HG03565 (cell line): ENCODE results near the gene ACAT2.
A peak's percentile ranks its signal among the peaks of the same experiment; 100 is the strongest.
"Not testable (repeated sequence)": the region's sequence is repeated elsewhere in the genome, so short reads cannot be mapped to it uniquely, and the experiment has no call there.

ENCODE experiments used
- ATAC-seq: cut with Tn5 transposase; IDR thresholded peaks from one replicate; pipeline ENCODE4 v1.9.1; 2021; ENCODE audit warnings: mild to moderate bottlenecking, moderate library complexity; ENCODE audit not compliant: unreplicated experiment

The ACAT2 gene

DNA sequence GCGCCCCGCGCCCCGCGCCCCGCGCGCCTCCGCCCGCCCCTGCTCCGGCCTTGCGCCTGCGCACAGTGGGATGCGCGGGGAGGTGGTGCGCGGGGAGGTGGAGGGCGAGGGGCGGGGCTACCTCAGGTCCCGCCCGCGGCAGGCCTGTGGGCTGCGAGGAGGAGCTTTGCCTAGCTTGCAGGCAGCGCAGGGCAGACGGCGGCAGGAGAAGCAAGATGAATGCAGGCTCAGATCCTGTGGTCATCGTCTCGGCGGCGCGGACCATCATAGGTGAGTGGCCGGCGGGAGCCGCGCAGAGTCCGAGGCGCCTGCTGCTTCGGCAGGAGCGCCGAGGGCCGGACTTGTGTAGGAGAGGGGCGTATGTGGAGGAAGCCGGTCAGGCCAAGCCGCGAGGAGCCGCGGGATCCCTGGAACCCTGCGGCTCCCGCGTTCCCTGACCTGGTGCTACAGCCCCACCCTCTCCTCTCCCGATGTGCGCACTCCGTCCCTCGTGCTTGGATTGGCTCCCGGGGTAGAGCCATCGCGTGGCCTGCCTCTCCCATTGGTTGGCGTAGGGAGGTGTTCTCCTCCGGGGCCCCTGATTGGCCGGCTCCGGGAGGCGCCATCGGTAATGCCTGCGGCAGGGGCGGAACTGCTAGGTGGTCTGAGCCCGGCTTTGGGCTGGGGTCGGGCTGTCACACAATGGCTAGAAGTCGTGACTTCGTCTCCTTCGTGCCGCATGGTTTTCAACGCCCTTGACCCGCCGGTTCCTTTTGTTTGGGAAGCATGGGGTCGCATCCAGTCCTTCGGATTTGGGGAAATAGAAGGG, at the start of gene ACAT2:
Gene ACAT2 (plus strand): TSS at position 173 of the 808 bp plus-strand sequence. CDS start 43 bp downstream, at position 216.
- ATAC-seq, result peak; percentile 94

- ATAC-seq, result not testable (repeated sequence)
These were observed 49.5 kb upstream of the ACAT2 start for GRCh38 chr6:159712389-159712788.

DNA sequence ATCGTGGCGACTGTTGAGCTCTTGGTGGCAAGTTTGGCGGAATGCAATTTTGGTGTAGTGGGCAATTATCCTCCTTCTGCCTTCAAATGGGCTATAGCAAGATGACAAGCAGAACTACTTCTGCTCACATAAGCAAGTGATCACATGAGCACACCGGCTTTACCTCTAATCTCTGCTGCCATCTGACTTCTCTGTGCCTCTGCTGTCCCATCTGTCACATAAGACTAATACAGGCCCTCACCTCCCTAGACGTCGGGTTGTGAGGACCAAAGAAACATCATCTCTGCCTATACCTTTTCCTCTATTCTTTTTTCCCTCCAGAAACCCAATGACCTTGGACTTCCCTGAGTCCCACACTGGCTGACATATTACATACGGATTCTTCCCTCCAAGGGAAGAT, 47.9 kb upstream of the ACAT2 start:
- ATAC-seq, result no peak

GRCh38 chr6:159714404-159714803, 47.4 kb upstream of the ACAT2 start:
- no peak for ATAC-seq

DNA sequence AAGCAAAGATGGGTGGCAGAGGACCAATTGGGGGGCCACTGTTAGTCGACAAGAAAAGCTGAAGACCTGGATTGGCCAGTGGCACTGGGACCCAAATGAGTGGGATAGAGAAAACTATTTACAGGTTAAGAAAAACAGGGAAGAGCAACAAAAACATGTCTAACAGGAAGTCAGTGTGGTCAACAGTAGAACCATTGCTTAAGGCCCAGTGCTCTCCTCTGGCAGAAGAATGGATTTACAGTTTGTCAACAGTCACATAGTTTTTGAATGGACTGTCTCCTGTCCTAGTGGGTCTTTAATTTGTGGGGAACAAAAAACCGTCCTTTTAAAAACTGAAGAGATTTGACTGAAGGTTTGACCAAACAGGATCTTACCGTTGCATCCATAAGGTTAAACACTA, 46.7 kb upstream of the ACAT2 start:
- no peak for ATAC-seq

DNA sequence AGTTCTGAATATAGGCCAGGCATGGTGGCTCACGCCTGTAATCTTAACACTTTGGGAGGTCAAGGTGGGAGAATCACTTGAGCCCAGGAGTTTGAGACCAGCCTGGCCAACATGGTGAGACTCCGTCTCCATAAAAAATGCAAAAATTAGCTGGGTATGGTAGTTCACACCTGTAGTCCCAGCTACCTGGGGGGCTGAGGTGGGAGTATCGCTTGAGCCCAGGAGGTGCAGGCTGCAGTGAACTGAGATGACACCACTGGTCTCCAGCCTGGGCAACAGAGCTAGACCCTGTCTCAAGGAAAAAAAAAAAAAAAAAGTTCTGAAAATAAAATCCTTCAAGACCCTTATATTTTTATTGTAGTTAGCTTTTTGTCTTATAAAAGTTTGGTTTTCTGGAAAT, 46.2 kb upstream of the ACAT2 start:
- no peak for ATAC-seq

DNA sequence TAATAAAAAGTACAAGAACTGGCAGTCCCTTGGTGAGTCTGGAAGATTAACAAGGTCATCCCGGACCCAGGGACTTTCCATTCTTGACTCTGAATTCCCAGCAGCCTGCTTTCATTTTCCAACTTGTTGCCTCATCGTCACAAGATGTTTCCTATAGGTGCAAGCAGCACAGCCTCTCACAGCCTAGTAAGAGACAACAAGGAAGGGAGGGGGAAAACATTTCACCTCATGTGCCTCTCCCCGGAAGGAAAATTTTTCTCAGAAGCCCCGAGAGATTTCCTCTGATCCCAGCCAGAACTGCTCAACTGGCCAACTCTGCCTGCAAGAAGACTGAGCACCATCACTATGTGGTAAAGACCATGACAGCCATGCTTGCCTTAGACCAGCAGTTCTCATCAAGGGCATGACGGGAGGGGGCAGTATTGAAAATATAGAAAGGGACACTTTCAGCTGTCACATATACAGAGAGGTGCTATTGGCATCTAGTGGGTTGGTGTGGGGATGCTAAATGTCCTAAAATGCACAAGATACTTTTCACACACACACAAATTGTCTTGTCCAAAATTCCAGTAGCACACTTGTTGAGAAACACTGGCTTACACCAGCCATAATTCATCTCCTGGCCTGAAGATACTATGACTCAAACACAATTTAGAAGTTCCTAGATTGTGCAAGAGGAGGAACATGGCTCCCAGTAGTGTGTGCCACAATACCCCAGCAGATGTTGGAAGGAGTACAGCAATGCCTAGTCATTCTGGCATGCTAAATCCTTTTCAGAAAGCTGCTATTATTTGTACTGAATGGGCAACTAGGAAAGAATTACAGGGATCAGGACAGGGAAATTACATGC, 45.4 kb upstream of the ACAT2 start:
- no peak for ATAC-seq

DNA sequence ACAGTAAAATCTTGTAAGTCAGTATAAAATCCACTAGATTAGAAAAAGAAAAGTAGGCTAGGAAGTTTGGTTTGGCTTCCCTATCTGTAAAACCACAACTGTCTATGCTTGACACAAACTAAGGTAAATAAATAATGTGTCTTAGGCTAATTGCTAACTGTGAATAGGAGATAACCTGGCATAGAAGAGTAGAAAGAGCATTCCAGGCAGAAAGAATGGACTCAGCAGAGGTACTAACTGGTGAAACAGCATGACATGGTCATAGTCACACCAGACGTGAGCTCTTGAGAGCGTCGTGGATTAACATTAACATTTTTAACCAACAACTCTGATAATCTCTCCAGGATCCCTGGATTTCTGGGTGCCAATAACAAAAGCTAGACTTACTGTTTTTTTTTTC, 43.2 kb upstream of the ACAT2 start:
- ATAC-seq, result no peak

DNA sequence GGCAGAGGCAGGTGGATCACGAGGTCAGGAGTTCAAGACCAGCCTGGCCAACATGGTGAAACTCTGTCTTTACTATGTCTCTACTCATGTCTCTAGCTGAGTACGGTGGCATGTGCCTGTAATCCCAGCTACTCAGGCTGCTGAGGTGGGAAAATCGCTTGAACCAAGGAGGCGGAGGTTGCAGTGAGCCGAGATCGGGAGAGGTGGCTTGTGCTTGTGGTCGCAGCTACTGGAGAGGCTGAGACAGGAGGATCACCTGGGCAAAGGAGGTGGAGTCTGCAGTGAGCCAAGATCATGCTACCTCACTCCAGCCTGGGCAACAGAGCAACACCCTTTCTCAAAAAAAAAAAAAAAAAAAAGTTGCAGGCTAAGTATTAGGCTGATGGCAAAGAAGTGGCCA, 42.6 kb upstream of the ACAT2 start:
- no peak for ATAC-seq

DNA sequence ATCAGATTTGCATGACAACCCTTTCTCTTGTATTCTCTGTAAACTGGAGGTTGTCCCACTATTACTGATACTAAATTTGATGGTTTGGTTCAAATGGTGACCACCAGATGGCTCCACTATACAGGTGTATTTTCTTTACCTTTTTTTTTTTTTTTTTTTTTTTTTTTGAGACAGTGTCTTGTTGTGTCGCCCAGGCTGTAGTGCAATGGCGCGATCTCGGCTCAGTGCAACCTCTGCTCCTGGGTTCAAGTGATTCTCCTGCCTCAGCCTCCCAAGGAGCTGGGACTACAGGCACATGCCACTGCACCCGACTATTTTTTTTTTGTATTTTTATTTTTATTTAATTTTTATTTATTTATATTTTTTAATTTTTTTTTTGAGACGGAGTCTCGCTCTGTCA, 41.1 kb upstream of the ACAT2 start:
- no peak for ATAC-seq

- not testable (repeated sequence) for ATAC-seq
These were observed 39.9 kb upstream of the ACAT2 start for GRCh38 chr6:159721981-159722380.

DNA sequence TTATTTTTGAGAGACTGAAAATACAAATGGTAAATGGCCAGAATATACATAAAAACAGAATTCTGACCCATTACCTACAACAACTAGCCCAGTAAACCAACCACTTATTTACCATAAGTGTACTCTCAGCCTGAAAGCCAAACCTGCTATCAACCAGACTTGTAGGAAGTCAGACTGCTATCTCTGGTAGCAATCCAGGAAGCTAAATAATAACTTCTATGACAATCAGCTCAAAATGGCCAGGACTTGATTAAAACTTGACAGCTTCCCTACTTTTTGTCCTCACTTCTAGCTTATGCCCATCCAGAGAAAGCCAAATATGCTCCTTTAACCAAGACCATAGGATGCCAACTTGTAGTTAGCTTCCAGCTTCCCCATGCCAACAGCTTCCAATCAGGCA, 39.2 kb upstream of the ACAT2 start:
- ATAC-seq, result no peak

DNA sequence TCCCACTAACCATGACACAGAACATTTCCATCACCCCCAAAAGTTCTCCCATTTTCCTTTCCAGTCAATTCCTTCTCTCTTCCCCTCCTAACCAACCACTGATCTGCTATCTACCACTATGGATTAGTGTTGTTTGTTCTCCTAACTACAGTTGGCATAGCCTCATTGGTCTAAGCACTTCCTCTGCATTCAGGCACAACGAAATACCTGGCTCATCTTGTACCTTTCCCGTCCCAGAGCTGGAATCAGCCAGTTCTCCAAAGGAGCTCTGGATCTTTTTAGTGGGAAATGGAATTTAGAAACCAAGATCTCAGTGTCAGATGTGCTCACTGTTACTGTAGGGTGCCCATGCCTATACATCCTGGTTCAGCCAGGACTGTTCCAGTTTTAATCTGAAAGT, 38.6 kb upstream of the ACAT2 start:
- ATAC-seq, result no peak

- no peak for ATAC-seq
These were observed 37.1 kb upstream of the ACAT2 start for GRCh38 chr6:159724778-159725177.

DNA sequence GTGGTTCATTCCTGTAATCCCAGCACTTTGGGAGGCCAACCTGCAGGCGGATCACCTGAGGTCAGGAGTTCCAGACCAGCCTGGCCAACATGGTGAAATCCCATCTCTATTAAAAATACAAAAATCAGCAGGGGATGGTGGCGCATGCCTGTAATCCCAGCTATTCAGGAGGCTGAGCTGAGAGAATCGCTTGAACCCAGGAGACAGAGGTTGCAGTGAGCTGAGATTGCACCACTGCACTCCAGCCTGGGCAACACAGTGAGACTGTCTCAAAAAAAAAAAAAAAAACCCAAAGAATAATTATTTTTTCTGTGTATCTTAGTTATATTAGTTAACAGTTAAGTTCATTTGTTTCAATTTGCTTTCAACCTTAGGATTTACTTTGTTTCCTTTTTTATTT, 36.6 kb upstream of the ACAT2 start:
- not testable (repeated sequence) for ATAC-seq

DNA sequence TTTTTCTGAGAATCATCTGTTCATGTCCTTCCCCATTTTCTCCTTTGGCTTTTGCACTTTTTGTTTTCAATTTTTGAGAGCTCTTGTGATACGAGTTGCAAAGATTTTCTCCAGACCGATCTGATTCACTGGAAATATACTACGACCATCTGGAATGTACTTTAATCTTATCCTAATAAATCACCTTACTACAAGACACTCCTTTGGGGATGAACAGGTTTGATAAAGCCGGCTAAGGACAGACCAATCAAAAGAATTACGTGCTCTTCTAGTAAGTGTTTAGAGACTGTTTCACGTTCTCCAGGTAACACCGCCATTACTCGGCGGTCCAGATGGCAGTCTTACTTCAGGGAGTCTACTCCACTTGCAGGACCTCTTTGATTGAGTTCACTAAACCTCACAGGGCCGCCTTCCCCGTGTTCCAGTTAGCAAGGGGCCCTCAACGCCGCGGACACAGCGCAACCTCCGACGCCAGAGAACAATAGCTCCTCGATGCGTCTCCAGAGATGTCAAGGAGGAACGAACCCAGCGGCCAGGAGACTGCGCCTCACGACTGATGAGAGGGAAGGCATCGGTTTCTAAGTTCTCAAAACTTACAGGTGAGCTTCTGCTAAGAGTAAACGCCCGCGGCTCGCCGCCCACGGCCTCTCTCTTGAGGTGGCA, 35.5 kb upstream of the ACAT2 start:
- ATAC-seq, result peak; percentile 14

GRCh38 chr6:159726918-159727716, 34.7 kb upstream of the ACAT2 start, which contains the start of gene WTAP:
Gene WTAP, plus strand, starts transcription at chr6:159727506. Its CDS starts 8,760 bp downstream, at chr6:159736266.
- peak; percentile 66 for ATAC-seq

- ATAC-seq, result peak; percentile 19
These were observed 34.0 kb upstream of the ACAT2 start for GRCh38 chr6:159727717-159728445.

DNA sequence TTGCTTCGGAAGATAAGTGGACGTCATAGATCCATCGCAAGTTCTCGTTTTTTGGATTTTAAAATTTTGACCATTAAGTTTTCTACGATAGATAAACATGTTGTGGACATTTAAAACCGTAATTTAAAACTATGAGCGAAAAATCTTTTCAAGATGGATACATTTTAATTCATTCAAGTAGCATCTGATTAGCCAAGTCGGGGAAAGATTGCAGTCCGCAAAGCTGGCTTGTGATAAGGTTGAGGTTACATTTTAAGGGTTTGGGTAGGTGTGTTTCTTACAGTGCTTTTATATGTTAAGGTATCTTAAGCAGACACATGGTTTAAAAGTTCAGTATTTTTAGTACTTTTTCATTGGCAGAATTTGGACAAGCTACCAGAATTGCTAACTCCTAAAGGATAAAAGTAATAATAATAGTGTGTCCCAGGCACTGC, 33.3 kb upstream of the ACAT2 start:
- ATAC-seq, result no peak
